Esophagus squamous epithelium (tissue), 5 donors: ENCODE data around the gene CD302. TPM values are rescaled to one million over a fixed set of nuclear protein-coding genes. Genes with fewer than 3 reads are reported as not detected.
"Not testable (repeated sequence)": the region's sequence is repeated elsewhere in the genome, so short reads cannot be mapped to it uniquely, and the experiment has no call there.

ENCODE experiments used
- DNase-seq: peaks from one replicate; lab custom pipeline; 2025; lab: John Stamatoyannopoulos, UW
- H3K27ac ChIP-seq, 4 donors: fragments of 200-600 bp; sonication (generic); one replicate each; pipeline ENCODE4 v1.5.1; 2016 to 2019; ENCODE audit warnings: mild to moderate bottlenecking in 1 of 4
- H3K27me3 ChIP-seq, 4 donors: fragments of 200-600 bp; sonication (generic); 1 replicate in 3 of 4; 2 replicates in 1 of 4; pipeline versions ENCODE4 v1.5.1 to v1.6.0; 2017 to 2021; ENCODE audit warnings: antibody characterized with exemption in 1 of 4
- H3K36me3 ChIP-seq, 3 donors: fragments of 200-600 bp; sonication (generic); one replicate each; pipeline ENCODE4 v1.5.1; 2016 to 2019
- H3K4me1 ChIP-seq, 3 donors: fragments of 200-600 bp; sonication (generic); one replicate each; pipeline ENCODE4 v1.5.1; 2017 to 2019
- H3K4me3 ChIP-seq, 4 donors: fragments of 200-600 bp; sonication (generic); 1 replicate in 3 of 4; 2 replicates in 1 of 4; pipeline ENCODE4 v1.5.1; 2016 to 2019; ENCODE audit warnings: mild to moderate bottlenecking in 2 of 4, moderate library complexity in 1 of 4
- H3K9me3 ChIP-seq, 3 donors: fragments of 200-600 bp; sonication (generic); one replicate each; pipeline ENCODE4 v1.5.1; 2016 to 2019
- CTCF ChIP-seq, 6 experiments: fragments of 450-650 bp in 4 of 6; fragments of 200-600 bp in 2 of 6; sonication (generic) in 2 of 6; IDR thresholded peaks; one replicate each; pipeline ENCODE4 v1.5.1; 2016 to 2019; ENCODE audit warnings: antibody characterized with exemption in 6 of 6, mild to moderate bottlenecking in 4 of 6, moderate library complexity in 4 of 6
- POLR2A ChIP-seq, 4 donors: fragments of 450-650 bp; IDR thresholded peaks; one replicate each; pipeline ENCODE4 v1.6.1; 2017; ENCODE audit warnings: antibody characterized with exemption in 4 of 4, mild to moderate bottlenecking in 4 of 4, moderate library complexity in 3 of 4
- WGBS, 2 donors: methylation state at CpG; one replicate each; pipeline ENCODE4 v1.1.5; 2018; 5-methylcytosine and 5-hydroxymethylcytosine counted together
- intact Hi-C: fragments of 100-400 bp; cut with DNase I; formaldehyde crosslinking; loops from one replicate; pipeline ENCODE4 v1.15.0; 2022
- total RNA-seq, 4 donors: library from RNA; depleted of rRNA; stranded (reverse); fragments of >200 nt; gene quantifications; one replicate each; pipeline ENCODE4 v1.1.0, GENCODE V29; 2016
- donor health status: DM: yes; HTN: yes; CAD: no.

Gene CD302
- total RNA-seq, 4 donors from 2014 or later: 3.2 to 46.0 (median 11.7) TPM

DNA sequence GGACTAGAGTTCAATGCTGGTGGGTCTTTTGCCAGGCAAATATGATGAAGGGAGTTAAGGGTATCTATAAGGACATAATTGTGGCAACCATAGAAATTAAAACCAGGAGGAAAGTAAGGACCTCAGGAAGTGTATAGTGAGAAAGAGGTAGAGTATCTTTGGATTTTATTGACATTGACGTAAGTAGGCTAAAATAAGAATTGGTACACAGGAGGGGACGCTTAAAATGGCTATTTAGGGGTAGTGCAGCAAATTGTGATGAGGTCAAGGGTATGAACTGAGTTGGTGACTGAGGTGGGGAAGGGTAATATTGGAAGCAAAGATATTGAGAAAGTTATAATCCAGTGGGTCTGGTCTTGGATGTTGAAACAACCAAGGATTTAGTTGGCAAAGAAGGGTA lies 43.0 kb downstream of the CD302 start:
- whole genome bisulfite sequencing, 2 donors: 91 to 95% methylated on average over 2 of the region's 2 CpGs
- no peak overlapping the region for H3K27ac ChIP-seq
- H3K27me3 ChIP-seq: no peaks in the 10 kb centered on the region
- H3K9me3 ChIP-seq: no peaks in the 10 kb centered on the region
- peaks cover 0 to 30% (median 20%) of the 10 kb centered on the region in 3 donors for H3K4me1 ChIP-seq
- TF ChIP-seq POLR2A (IDR thresholded peaks at IDR 0.05) (no peak), CTCF (IDR thresholded peaks at IDR 0.05) (no peak)
- DNase-seq: no peak
- H3K4me3 ChIP-seq: no peak overlapping the region
- intact Hi-C loops: no loop called here
- peaks cover 0 to 94% (median 17%) of the 10 kb centered on the region in 3 donors for H3K36me3 ChIP-seq

DNA sequence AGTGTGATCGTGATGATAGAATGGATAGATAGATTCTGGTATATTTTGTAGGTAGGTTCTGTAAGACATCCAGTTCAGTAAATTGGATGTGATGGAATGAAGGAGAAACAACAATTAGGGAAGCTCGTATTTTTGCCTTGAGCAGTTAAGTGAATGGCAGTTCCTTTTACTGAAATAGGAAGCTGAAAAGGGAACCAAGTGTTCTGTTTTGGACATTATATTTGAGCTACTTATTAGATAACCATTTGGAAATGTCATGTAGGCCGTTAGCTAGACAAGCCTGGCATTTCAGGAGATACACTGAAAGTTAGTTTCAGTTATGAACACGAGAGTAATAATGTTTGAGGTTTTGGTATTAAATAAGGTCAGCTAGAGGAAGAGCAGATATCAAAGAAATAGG lies 44.2 kb downstream of the CD302 start:
- DNase-seq: no peak
- intact Hi-C loops: no loop called here
- 65 to 68% methylated on average over 4 of the region's 4 CpGs for WGBS, 2 donors

DNA sequence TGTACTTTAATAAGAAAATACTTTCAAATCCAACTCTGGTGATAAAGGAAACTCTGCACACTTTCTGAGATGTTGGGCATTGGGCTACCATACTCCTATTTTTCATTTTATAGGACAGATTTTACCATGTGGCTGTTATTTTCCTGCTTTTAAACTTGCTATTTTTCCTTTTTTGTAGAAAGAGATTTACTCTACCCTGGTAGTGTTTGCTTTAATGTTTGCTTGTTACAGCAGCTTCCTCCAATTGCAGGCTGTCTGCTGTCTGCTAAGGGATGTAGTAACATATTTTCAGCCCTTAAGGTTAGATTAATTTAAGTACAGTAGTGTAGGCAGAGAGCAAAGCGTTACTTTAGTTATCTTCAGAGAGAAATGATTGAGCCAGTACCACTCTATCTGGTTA lies 47.1 kb downstream of the CD302 start:
- Histone ChIP-seq H3K36me3 (peaks cover 13 to 96% (median 23%) of the 10 kb centered on the region in 3 donors), H3K4me3 (no peak overlapping the region), H3K27ac (no peak overlapping the region), H3K4me1 (peaks cover 0 to 19% (median 7%) of the 10 kb centered on the region in 3 donors), H3K9me3 (no peaks in the 10 kb centered on the region), H3K27me3 (no peaks in the 10 kb centered on the region)
- TF ChIP-seq CTCF (IDR thresholded peaks at IDR 0.05) (no peak), POLR2A (IDR thresholded peaks at IDR 0.05) (no peak)
- intact Hi-C loops: no loop called here
- 83 to 93% methylated on average over 1 of the region's 1 CpG for WGBS, 2 donors
- no peak for DNase-seq

More for the DNA sequence above, 44.2 kb downstream of the CD302 start:
- no peaks in the 10 kb centered on the region for H3K27me3 ChIP-seq
- TF ChIP-seq CTCF (IDR thresholded peaks at IDR 0.05) (no peak), POLR2A (IDR thresholded peaks at IDR 0.05) (no peak)
- H3K4me1 ChIP-seq: peaks cover 0 to 30% (median 20%) of the 10 kb centered on the region in 3 donors
- H3K27ac ChIP-seq: peak overlapping the region in 1 of 4 donors; percentile 25
- H3K4me3 ChIP-seq: no peak overlapping the region
- peaks cover 3 to 94% (median 16%) of the 10 kb centered on the region in 3 donors for H3K36me3 ChIP-seq
- H3K9me3 ChIP-seq: no peaks in the 10 kb centered on the region

- intact Hi-C loops: no loop called here
- peaks cover 13 to 98% (median 36%) of the 10 kb centered on the region in 3 donors for H3K36me3 ChIP-seq
- WGBS, 2 donors: 96 to 98% methylated on average over 9 of the region's 9 CpGs
Measured at GRCh38 chr2:159748089-159748488, 49.9 kb downstream of the CD302 start.

GRCh38 chr2:159745237-159745636 lies 52.8 kb downstream of the CD302 start:
- H3K4me3 ChIP-seq, H3K27ac ChIP-seq, H3K4me1 ChIP-seq, H3K27me3 ChIP-seq, H3K9me3 ChIP-seq, DNase-seq, intact Hi-C loops: not testable (repeated sequence)
- WGBS, 2 donors: 95 to 97% methylated on average over 10 to 11 of the region's 11 CpGs
- H3K36me3 ChIP-seq: peaks cover 13 to 97% (median 40%) of the 10 kb centered on the region in 3 donors

More at GRCh38 chr2:159748089-159748488, 49.9 kb downstream of the CD302 start:
- DNase-seq: no peak
- no peaks in the 10 kb centered on the region for H3K27me3 ChIP-seq
- no peaks in the 10 kb centered on the region for H3K4me1 ChIP-seq
- no peaks in the 10 kb centered on the region for H3K9me3 ChIP-seq
- no peak overlapping the region for H3K27ac ChIP-seq
- no peak overlapping the region for H3K4me3 ChIP-seq
- TF ChIP-seq POLR2A (IDR thresholded peaks at IDR 0.05): no peak
- TF ChIP-seq CTCF (IDR thresholded peaks at IDR 0.05): no peak

GRCh38 chr2:159744363-159744762 lies 53.6 kb downstream of the CD302 start:
- peaks cover 13 to 94% (median 35%) of the 10 kb centered on the region in 3 donors for H3K36me3 ChIP-seq
- no peaks in the 10 kb centered on the region for H3K4me1 ChIP-seq
- TF ChIP-seq CTCF (IDR thresholded peaks at IDR 0.05) (no peak), POLR2A (IDR thresholded peaks at IDR 0.05) (no peak)
- no peaks in the 10 kb centered on the region for H3K27me3 ChIP-seq
- intact Hi-C loops: no loop called here
- H3K9me3 ChIP-seq: no peaks in the 10 kb centered on the region
- WGBS, 2 donors: 60 to 63% methylated on average over 3 of the region's 3 CpGs
- no peak for DNase-seq
- no peak overlapping the region for H3K4me3 ChIP-seq
- no peak overlapping the region for H3K27ac ChIP-seq
